Endodermal cell (in vitro differentiated cells): ENCODE data around the gene TTC13. TPM values are rescaled to one million over a fixed set of nuclear protein-coding genes. Genes with fewer than 3 reads are reported as not detected.

Source experiments
- DNase-seq: peaks from one replicate; pipeline ENCODE4 v3.0.0-alpha.2; 2017
- H3K27ac ChIP-seq: 2 replicates; pipeline ENCODE4 v1.5.1; 2013; ENCODE audit warnings: mild to moderate bottlenecking, low read depth, low read length, moderate library complexity
- H3K27me3 ChIP-seq: 2 replicates; pipeline ENCODE4 v1.6.1; 2013; ENCODE audit warnings: mild to moderate bottlenecking, low read length, moderate library complexity; ENCODE audit not compliant: insufficient read depth, control insufficient read depth, poor library complexity, severe bottlenecking
- H3K36me3 ChIP-seq: 2 replicates; pipeline ENCODE4 v1.7.0; 2013; ENCODE audit warnings: mild to moderate bottlenecking, low read length, moderate library complexity; ENCODE audit not compliant: control insufficient read depth, insufficient read depth
- H3K4me1 ChIP-seq: one replicate; pipeline ENCODE4 v1.7.0; 2013; ENCODE audit warnings: low read length; ENCODE audit not compliant: control insufficient read depth, insufficient read depth
- H3K4me3 ChIP-seq: 2 replicates; pipeline ENCODE4 v1.5.1; 2013; ENCODE audit warnings: mild to moderate bottlenecking, low read length, moderate library complexity
- H3K9ac ChIP-seq: 2 replicates; pipeline ENCODE4 v1.6.1; 2013; ENCODE audit warnings: mild to moderate bottlenecking, low read length, moderate library complexity; ENCODE audit not compliant: poor library complexity, severe bottlenecking; ENCODE audit errors: extremely low read depth
- H3K9me3 ChIP-seq: 2 replicates; pipeline ENCODE4 v1.6.1; 2013; ENCODE audit warnings: mild to moderate bottlenecking, low read length, moderate library complexity; ENCODE audit not compliant: control insufficient read depth
- H3K27ac Mint-ChIP-seq: 2 replicates; pipeline ENCODE4 v1.8.0; 2020; ENCODE audit warnings: mixed read lengths
- H3K27me3 Mint-ChIP-seq: 2 replicates; pipeline ENCODE4 v1.8.0; 2021; ENCODE audit warnings: mild to moderate bottlenecking, mixed read lengths; ENCODE audit not compliant: insufficient read depth
- H3K36me3 Mint-ChIP-seq: 2 replicates; pipeline ENCODE4 v1.8.0; 2020; ENCODE audit warnings: low read depth, mixed read lengths
- H3K4me1 Mint-ChIP-seq: 2 replicates; pipeline ENCODE4 v1.8.0; 2020; ENCODE audit warnings: mixed read lengths
- H3K4me3 Mint-ChIP-seq: 2 replicates; pipeline ENCODE4 v1.8.0; 2020; ENCODE audit warnings: mild to moderate bottlenecking, moderate library complexity, mixed read lengths
- H3K9me3 Mint-ChIP-seq: 2 replicates; pipeline ENCODE4 v1.8.0; 2020; ENCODE audit warnings: mild to moderate bottlenecking, mixed read lengths
- WGBS, 2 experiments: methylation state at CpG; one replicate each; pipeline versions ENCODE4 v1.1.5 to v1.1.7; 2013; ENCODE audit warnings: missing lambda C conversion rate in 2 of 2, mixed read lengths in 1 of 2; ENCODE audit not compliant: insufficient coverage in 1 of 2, insufficient read length in 1 of 2; 5-methylcytosine and 5-hydroxymethylcytosine counted together
- total RNA-seq, 2 donors: library from RNA; stranded (reverse); fragmentation: NEBNext Ultra II Directional in 1 of 2; extraction: Animal tissue kit (Norgen Biotek cat#: 25700) in 1 of 2; gene quantifications; 2 replicates in 1 of 2; 3 replicates in 1 of 2; pipeline ENCODE4 v1.2.1, GENCODE V29; 2021
- TF ChIP-seq, protein P1 (sequence below): fragments of 200-600 bp; sonication (generic); conservative IDR thresholded peaks from 2 replicates; pipeline ENCODE4 v1.5.0; 2021; ENCODE audit warnings: antibody characterized with exemption, mild to moderate bottlenecking

TTC13 gene
- total RNA-seq, 2 donors from 2014 or later = 12.4 to 14.5 TPM

DNA sequence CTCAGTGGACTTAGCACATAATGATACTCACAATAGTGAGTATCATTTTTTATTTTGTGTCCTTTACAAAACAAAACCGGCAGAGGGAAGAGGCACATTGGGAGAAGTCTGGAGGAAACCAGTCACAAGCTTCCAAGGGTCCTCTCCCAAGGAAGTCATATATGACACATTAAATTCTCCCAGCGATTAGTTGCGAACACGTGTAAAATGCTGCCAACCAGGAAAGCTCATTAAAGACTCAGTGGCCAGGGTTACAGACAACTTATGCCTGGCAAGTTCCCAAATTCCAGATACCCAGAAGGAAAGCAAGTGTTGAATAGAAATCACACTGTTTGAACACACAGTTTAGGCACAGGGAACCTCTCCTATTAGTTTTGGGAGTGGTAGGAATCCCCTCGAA is 52.5 kb downstream of the TTC13 start:
- Mint-ChIP-seq H3K36me3 (peaks cover 14% of the 10 kb centered on the region), H3K4me3 (no peak overlapping the region), H3K27ac (no peak overlapping the region), H3K4me1 (no peaks in the 10 kb centered on the region), H3K27me3 (no peaks in the 10 kb centered on the region), H3K9me3 (no peaks in the 10 kb centered on the region)
- TF ChIP-seq, protein P1, sequence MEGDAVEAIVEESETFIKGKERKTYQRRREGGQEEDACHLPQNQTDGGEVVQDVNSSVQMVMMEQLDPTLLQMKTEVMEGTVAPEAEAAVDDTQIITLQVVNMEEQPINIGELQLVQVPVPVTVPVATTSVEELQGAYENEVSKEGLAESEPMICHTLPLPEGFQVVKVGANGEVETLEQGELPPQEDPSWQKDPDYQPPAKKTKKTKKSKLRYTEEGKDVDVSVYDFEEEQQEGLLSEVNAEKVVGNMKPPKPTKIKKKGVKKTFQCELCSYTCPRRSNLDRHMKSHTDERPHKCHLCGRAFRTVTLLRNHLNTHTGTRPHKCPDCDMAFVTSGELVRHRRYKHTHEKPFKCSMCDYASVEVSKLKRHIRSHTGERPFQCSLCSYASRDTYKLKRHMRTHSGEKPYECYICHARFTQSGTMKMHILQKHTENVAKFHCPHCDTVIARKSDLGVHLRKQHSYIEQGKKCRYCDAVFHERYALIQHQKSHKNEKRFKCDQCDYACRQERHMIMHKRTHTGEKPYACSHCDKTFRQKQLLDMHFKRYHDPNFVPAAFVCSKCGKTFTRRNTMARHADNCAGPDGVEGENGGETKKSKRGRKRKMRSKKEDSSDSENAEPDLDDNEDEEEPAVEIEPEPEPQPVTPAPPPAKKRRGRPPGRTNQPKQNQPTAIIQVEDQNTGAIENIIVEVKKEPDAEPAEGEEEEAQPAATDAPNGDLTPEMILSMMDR = no peak
- peaks cover 4% of the 10 kb centered on the region for H3K4me1 ChIP-seq
- no peak overlapping the region for H3K4me3 ChIP-seq
- no peak for DNase-seq
- no peaks in the 10 kb centered on the region for H3K9me3 ChIP-seq
- no peaks in the 10 kb centered on the region for H3K27me3 ChIP-seq
- peaks cover 20% of the 10 kb centered on the region for H3K36me3 ChIP-seq
- H3K9ac ChIP-seq = no peak overlapping the region
- 75 to 93% methylated on average over 4 to 5 of the region's 5 CpGs for WGBS, 2 experiments
- H3K27ac ChIP-seq = no peak overlapping the region

DNA sequence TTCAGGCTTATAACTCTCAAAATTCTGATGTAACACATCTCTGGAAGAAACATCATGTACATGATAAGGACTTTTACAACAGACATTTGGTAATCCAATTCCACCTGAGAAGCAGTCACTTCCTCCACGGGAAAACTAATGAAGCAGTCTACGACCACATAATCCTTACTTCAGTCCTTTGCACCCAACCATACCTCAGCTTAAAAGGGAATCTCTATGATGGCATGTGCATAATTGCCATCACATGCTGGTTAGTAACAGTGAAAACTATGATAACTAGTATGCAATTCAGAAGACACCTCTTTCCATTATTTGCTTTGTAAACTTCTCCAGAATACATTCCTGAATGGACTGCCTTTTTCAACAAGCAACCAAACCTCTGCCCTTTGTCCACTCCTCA is 53.1 kb downstream of the TTC13 start:
- 78 to 89% methylated on average over 2 of the region's 2 CpGs for WGBS, 2 experiments
- Histone ChIP-seq H3K27ac (no peak overlapping the region), H3K9ac (no peak overlapping the region), H3K27me3 (no peaks in the 10 kb centered on the region), H3K4me3 (no peak overlapping the region), H3K9me3 (no peaks in the 10 kb centered on the region), H3K36me3 (peaks cover 20% of the 10 kb centered on the region), H3K4me1 (peaks cover 4% of the 10 kb centered on the region)
- peaks cover 16% of the 10 kb centered on the region for H3K36me3 Mint-ChIP-seq
- DNase-seq = no peak
- no peak overlapping the region for H3K27ac Mint-ChIP-seq
- no peaks in the 10 kb centered on the region for H3K27me3 Mint-ChIP-seq
- no peaks in the 10 kb centered on the region for H3K4me1 Mint-ChIP-seq
- no peak overlapping the region for H3K4me3 Mint-ChIP-seq
- TF ChIP-seq, protein P1 = no peak
- H3K9me3 Mint-ChIP-seq = no peaks in the 10 kb centered on the region

DNA sequence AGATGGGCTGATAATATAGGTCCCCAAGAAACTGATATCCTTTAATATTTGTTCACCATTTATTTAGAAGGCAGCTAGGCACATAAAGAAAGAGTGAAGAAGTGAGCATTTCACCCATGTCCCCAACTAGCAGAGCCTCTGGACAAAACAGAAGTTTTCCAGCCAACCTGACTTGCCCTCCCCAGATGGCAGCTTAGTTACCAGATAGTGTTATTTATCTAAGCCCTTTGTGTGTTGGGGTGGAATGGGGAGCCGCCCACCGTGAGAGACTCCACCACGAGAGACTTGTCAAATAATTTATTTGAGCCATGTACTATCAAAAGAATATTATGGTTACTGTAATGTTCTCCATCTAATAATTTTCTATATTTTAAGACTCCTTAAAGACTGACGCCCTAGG is 55.5 kb downstream of the TTC13 start:
- 90% methylated on average over 2 of the region's 4 CpGs; no CpG with 5 or more reads in 1 of the 2 experiments for WGBS, 2 experiments
- DNase-seq = no peak
- TF ChIP-seq, protein P1 = no peak
- H3K36me3 Mint-ChIP-seq = peaks cover 18% of the 10 kb centered on the region
- Histone ChIP-seq H3K4me3 (no peak overlapping the region), H3K36me3 (peaks cover 21% of the 10 kb centered on the region), H3K9me3 (no peaks in the 10 kb centered on the region), H3K27me3 (no peaks in the 10 kb centered on the region), H3K4me1 (peaks cover 4% of the 10 kb centered on the region), H3K9ac (no peak overlapping the region), H3K27ac (no peak overlapping the region)
- H3K9me3 Mint-ChIP-seq = no peaks in the 10 kb centered on the region
- no peaks in the 10 kb centered on the region for H3K27me3 Mint-ChIP-seq
- no peak overlapping the region for H3K27ac Mint-ChIP-seq
- no peak overlapping the region for H3K4me3 Mint-ChIP-seq
- no peaks in the 10 kb centered on the region for H3K4me1 Mint-ChIP-seq
